ENCODE results near the gene RAB3B.
"Not testable (repeated sequence)": the region's sequence is repeated elsewhere in the genome, so short reads cannot be mapped to it uniquely, and the experiment has no call there.

The RAB3B gene, protein sequence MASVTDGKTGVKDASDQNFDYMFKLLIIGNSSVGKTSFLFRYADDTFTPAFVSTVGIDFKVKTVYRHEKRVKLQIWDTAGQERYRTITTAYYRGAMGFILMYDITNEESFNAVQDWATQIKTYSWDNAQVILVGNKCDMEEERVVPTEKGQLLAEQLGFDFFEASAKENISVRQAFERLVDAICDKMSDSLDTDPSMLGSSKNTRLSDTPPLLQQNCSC

DNA sequence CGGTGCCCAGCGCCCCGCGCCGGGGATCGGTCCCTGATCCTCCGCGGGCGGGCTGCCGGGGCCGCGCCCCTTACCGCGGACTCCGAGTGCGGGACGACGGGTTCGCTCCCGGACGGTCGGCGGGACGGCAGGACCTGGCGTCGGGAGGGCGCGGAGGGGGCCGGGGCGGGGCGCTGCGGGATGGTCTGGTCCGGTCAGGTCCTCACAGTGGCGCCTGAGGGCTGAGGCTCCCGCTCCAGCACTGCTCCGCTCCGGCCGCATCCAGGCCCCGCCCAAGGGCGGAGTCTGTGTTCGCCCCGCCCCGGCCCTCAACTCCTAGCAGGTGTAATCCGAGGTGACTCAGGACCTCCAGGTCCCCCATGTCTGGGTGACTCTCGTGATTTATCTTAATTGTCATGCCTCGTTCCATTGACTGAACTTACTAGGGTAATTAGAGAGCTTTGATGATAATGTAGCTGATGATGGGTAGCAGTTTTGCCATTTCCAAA, at the start of gene RAB3B:
RAB3B (minus strand) TSS at position 223 of the 488 bp plus-strand sequence. CDS start 13,583 bp downstream, outside the sequence.
- WGBS (ENCODE audit: insufficient coverage, insufficient read length), result no CpG with 5 or more reads among the region's 46 CpGs
- Histone ChIP-seq H3K36me3 (ENCODE audit: control insufficient read depth, insufficient read depth, low read length) (no peaks in the 10 kb centered on the region), H3K4me3 (ENCODE audit: low read length) (peak within 1 kb of the TSS; percentile 95), H3K27me3 (ENCODE audit: control insufficient read depth, insufficient read depth, low read length) (no peaks in the 10 kb centered on the region), H3K4me1 (ENCODE audit: control insufficient read depth, insufficient read depth, low read length) (no peaks in the 10 kb centered on the region), H3K9me3 (ENCODE audit: control insufficient read depth, insufficient read depth, low read length) (no peaks in the 10 kb centered on the region), H3K27ac (ENCODE audit: low read length) (no peak within 1 kb of the TSS)
- DNase-seq (ENCODE audit: low read depth, low spot score), result peak; percentile 83

DNA sequence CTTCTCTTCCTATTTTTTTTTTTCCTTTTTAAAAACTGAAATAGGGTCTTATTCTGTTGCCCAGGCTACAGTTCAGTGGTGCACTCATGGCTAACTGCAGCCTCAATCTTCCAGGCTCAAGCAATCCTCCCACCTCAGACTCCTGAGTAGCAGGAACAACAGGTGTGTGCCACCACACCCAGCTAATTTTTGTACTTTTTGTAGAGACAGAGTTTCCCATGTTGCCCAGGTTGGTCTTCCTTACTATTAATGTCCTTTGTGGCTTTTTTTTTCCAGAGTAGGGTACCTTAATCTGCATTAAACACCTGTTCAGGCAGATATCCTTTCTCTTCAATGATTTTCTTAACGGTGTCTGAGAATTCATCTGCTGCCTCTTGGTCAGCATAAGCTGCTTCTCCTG, 47.4 kb upstream of the RAB3B start:
- Histone ChIP-seq H3K4me3 (ENCODE audit: low read length) (no peak overlapping the region), H3K36me3 (ENCODE audit: control insufficient read depth, insufficient read depth, low read length) (no peaks in the 10 kb centered on the region), H3K4me1 (ENCODE audit: control insufficient read depth, insufficient read depth, low read length) (no peaks in the 10 kb centered on the region), H3K9me3 (ENCODE audit: control insufficient read depth, insufficient read depth, low read length) (no peaks in the 10 kb centered on the region), H3K27ac (ENCODE audit: low read length) (no peak overlapping the region), H3K27me3 (ENCODE audit: control insufficient read depth, insufficient read depth, low read length) (no peaks in the 10 kb centered on the region)
- no peak for DNase-seq (ENCODE audit: low read depth, low spot score)
- no CpG with 5 or more reads among the region's 1 CpG for WGBS (ENCODE audit: insufficient coverage, insufficient read length)

DNA sequence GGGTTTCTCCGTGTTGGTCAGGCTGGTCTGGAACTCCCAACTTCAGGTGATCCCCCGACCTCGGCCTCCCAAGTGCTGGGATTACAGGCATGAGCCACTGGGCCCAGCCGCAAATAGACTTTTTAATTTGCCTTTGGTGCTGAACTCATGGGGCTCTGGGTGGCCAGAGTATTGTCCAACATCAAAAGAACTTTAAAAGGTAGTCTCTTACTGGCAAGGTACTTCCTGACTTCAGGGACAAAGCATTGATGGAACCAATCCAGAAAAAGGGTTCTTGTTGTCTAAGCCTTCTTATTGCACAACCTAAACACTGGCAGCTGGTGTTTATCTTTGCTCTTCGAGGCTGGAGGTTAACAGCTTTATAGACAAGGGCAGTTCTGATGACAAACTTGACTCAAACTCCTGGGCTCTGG, 46.9 kb upstream of the RAB3B start:
- Histone ChIP-seq H3K27me3 (ENCODE audit: control insufficient read depth, insufficient read depth, low read length) (no peaks in the 10 kb centered on the region), H3K4me3 (ENCODE audit: low read length) (no peak overlapping the region), H3K9me3 (ENCODE audit: control insufficient read depth, insufficient read depth, low read length) (no peaks in the 10 kb centered on the region), H3K27ac (ENCODE audit: low read length) (no peak overlapping the region), H3K36me3 (ENCODE audit: control insufficient read depth, insufficient read depth, low read length) (no peaks in the 10 kb centered on the region), H3K4me1 (ENCODE audit: control insufficient read depth, insufficient read depth, low read length) (no peaks in the 10 kb centered on the region; the same call in 1 of the 2 replicates)
- no peak for DNase-seq (ENCODE audit: low read depth, low spot score)
- WGBS (ENCODE audit: insufficient coverage, insufficient read length), result no CpG with 5 or more reads among the region's 5 CpGs

DNA sequence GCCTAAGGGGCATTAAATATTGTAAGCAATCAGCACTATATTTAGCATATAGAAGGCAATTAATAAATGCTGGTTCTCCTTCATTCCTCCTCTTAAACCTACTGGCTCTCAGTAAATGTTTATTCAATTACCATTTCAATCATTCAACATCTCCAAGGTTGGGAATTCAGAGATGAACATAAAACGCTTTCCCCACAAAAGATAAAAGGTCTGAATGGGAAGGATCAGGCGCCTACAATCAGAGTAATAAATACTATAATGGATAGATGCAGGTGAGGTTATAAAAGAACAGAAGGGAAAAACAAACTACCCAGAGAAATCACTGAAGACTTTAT, 43.5 kb upstream of the RAB3B start:
- Histone ChIP-seq H3K4me1 (ENCODE audit: control insufficient read depth, insufficient read depth, low read length) (no peaks in the 10 kb centered on the region; the same call in 1 of the 2 replicates), H3K27me3 (ENCODE audit: control insufficient read depth, insufficient read depth, low read length) (no peaks in the 10 kb centered on the region), H3K27ac (ENCODE audit: low read length) (no peak overlapping the region), H3K9me3 (ENCODE audit: control insufficient read depth, insufficient read depth, low read length) (no peaks in the 10 kb centered on the region), H3K36me3 (ENCODE audit: control insufficient read depth, insufficient read depth, low read length) (no peaks in the 10 kb centered on the region), H3K4me3 (ENCODE audit: low read length) (no peak overlapping the region)
- no peak for DNase-seq (ENCODE audit: low read depth, low spot score)
- no CpG with 5 or more reads among the region's 2 CpGs for WGBS (ENCODE audit: insufficient coverage, insufficient read length)

DNA sequence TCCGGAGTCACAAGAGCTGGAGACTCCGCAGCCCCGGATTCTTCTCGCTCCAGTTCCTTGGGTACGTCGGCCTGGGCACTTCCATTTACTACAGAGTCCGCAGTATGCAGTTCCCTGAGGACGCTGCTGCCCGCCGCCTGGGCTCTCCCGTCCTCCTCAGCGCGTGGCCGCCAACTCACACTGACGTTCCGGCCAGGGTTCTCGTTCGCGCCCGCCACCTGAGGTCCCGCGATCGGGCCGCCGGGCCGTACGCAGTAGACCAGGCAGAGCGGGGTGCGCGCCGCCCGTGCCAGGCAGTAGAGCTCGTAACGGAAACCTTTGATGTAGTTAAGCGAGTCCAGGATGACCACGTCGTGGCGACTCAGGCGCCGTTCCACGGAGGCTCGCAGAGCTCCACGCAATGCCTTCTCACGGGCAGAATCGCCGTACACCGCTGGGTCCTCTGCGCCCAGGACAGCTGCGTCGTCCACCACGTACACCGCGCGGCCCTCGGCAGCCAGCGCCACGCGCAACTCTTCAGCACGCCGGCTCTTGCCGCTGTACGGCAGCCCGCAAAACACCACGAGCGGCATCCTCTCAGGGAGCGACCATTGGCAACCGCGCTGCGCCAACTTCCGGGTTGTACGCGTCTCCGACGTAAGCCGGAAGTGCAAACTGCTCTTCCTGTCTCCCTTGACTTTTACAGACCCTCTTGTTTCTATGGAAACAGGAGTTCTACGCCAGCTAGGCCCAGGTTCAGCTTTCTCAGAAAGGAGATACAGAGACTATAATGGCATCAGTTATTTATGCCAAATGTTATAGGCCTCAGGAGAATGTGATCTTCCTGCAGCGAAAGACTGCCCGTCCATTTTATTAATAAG, 42.9 kb upstream of the RAB3B start, which contains the start of gene KTI12:
KTI12 (minus strand) TSS at position 621 of the 860 bp plus-strand sequence; CDS start at position 572, 49 bp downstream.
- H3K27me3 ChIP-seq (ENCODE audit: control insufficient read depth, insufficient read depth, low read length), result no peaks in the 10 kb centered on the region
- no peaks in the 10 kb centered on the region for H3K36me3 ChIP-seq (ENCODE audit: control insufficient read depth, insufficient read depth, low read length)
- H3K4me3 ChIP-seq (ENCODE audit: low read length), result peak within 1 kb of the TSS; percentile 95
- H3K9me3 ChIP-seq (ENCODE audit: control insufficient read depth, insufficient read depth, low read length), result no peaks in the 10 kb centered on the region
- DNase-seq (ENCODE audit: low read depth, low spot score), result no peak
- H3K4me1 ChIP-seq (ENCODE audit: control insufficient read depth, insufficient read depth, low read length), result no peaks in the 10 kb centered on the region; the same call in 1 of the 2 replicates
- no CpG with 5 or more reads among the region's 78 CpGs for WGBS (ENCODE audit: insufficient coverage, insufficient read length)
- no peak within 1 kb of the TSS for H3K27ac ChIP-seq (ENCODE audit: low read length)

DNA sequence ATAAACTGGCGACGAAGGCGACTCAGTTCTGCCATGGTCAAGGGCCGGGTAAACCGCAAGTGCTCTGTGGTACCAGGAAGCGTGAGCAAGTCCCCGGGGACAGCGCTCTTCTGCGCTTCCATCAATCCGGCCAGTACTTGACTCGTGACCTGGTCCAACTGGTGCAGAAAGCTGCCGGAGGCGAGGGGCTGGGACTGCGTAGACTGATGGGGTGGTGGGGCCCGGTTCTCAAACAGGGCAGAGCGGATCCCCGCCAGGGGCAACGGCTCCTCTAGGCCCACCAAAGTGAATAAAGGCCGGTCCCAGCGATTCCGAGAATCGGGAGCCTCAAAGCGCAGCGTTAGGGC, 42.3 kb upstream of the RAB3B start:
- Histone ChIP-seq H3K4me1 (ENCODE audit: control insufficient read depth, insufficient read depth, low read length) (no peaks in the 10 kb centered on the region; the same call in 1 of the 2 replicates), H3K4me3 (ENCODE audit: low read length) (peak overlapping the region; percentile 95; the same call in 1 of the 2 replicates), H3K9me3 (ENCODE audit: control insufficient read depth, insufficient read depth, low read length) (no peaks in the 10 kb centered on the region), H3K27ac (ENCODE audit: low read length) (no peak overlapping the region), H3K27me3 (ENCODE audit: control insufficient read depth, insufficient read depth, low read length) (no peaks in the 10 kb centered on the region), H3K36me3 (ENCODE audit: control insufficient read depth, insufficient read depth, low read length) (no peaks in the 10 kb centered on the region)
- WGBS (ENCODE audit: insufficient coverage, insufficient read length), result no CpG with 5 or more reads among the region's 24 CpGs
- DNase-seq (ENCODE audit: low read depth, low spot score), result no peak

DNA sequence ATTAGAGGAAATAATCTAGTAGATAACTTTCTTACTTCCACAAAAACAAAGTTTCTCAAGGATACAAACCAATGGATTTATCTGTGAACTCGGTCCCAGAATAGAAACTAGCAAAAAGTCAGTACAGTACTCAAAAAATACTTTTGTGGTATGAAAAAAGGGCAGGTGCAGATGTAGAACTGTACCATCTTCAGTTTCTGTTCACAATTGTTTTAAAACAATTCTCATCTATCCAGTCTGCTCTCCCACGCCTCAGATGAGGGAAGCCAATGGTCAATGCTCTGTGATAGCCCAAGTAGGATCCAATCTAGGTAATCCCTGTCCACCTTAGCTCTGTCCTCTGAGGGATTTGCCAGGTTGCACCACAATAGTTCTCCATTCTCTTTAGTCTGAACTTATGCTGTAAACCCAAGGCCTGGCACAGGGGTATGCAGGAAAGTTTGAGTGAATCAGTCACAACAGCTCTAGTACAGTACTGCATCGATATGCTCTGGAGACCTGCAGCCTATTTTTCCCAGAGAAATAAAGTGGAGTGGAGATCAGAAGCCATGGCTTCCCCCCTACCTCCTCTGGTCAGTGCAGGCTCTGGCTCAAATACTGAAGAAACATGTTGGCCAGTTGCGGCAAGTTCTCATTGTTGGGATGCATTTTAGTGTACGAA, 41.8 kb upstream of the RAB3B start:
- no peaks in the 10 kb centered on the region for H3K27me3 ChIP-seq (ENCODE audit: control insufficient read depth, insufficient read depth, low read length)
- no CpG with 5 or more reads among the region's 5 CpGs for WGBS (ENCODE audit: insufficient coverage, insufficient read length)
- no peaks in the 10 kb centered on the region for H3K9me3 ChIP-seq (ENCODE audit: control insufficient read depth, insufficient read depth, low read length)
- H3K27ac ChIP-seq (ENCODE audit: low read length), result no peak overlapping the region
- peak overlapping the region; percentile 95; the same call in 1 of the 2 replicates for H3K4me3 ChIP-seq (ENCODE audit: low read length)
- no peak for DNase-seq (ENCODE audit: low read depth, low spot score)
- no peaks in the 10 kb centered on the region for H3K36me3 ChIP-seq (ENCODE audit: control insufficient read depth, insufficient read depth, low read length)
- H3K4me1 ChIP-seq (ENCODE audit: control insufficient read depth, insufficient read depth, low read length), result no peaks in the 10 kb centered on the region; the same call in 1 of the 2 replicates

DNA sequence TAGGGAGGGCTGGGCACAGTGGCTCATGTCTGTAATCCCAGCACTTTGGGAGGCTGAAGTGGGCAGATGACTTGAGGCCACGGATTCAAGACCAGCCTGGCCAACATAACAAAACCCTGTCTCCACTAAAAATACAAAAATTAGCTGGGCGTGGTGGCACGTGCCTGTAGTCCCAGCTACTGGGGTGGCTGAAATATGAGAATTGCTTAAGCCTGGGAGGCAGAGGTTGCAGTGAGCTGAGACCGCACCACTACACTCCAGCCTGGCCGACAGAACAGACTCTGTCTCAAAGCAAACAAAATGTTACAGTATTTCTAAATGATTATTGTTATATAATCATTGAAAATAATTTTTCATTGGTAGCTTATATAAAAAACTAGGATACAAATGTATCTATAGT, 38.3 kb upstream of the RAB3B start:
- H3K27ac ChIP-seq (ENCODE audit: low read length); H3K4me3 ChIP-seq (ENCODE audit: low read length); H3K9me3 ChIP-seq (ENCODE audit: control insufficient read depth, insufficient read depth, low read length); H3K27me3 ChIP-seq (ENCODE audit: control insufficient read depth, insufficient read depth, low read length); H3K4me1 ChIP-seq (ENCODE audit: control insufficient read depth, insufficient read depth, low read length); H3K36me3 ChIP-seq (ENCODE audit: control insufficient read depth, insufficient read depth, low read length); DNase-seq (ENCODE audit: low read depth, low spot score): not testable (repeated sequence)
- no CpG with 5 or more reads among the region's 5 CpGs for WGBS (ENCODE audit: insufficient coverage, insufficient read length)

DNA sequence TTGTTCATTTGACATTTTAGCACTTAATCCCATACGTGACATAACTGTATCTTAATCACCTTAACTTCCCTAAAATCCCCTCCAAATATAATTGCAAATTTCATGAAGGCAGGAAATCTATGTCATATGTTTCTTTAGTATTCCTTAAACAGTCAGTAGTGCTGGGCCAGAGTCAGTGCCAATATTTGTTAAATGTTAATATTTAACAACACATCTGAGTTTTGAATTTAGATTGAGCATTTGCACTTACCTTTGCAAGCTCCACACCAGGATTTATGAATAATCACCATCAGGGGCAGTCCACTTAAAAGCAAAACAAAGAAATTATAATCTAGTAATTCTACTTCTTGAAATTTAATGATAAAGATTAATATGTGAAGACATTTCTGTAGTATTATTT, 37.8 kb upstream of the RAB3B start:
- 100% methylated on average over 1 of the region's 1 CpG for WGBS (ENCODE audit: insufficient coverage, insufficient read length)
- DNase-seq (ENCODE audit: low read depth, low spot score), result no peak
- peaks cover 6% of the 10 kb centered on the region; the same call in 1 of the 2 replicates for H3K36me3 ChIP-seq (ENCODE audit: control insufficient read depth, insufficient read depth, low read length)

DNA sequence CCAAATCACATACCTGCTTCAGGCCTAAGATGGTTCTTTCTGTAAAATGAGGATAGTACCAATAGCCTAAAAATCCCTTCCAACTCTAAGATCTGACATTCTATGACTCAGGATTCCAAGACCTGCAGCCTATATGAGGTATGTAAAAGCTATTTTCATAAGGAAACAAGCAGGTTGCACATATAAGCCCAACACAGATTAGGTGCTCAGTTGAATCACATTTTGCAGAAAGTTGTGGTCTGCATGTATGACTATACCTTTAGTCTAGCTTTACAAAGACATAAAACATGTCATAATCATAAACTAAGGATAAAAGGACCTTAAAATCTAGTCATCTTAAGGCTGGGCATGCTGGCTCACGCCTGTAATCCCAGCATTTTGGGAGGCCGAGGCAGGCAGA, 35.8 kb upstream of the RAB3B start:
- Histone ChIP-seq H3K36me3 (ENCODE audit: control insufficient read depth, insufficient read depth, low read length) (peaks cover 9% of the 10 kb centered on the region; the same call in 1 of the 2 replicates), H3K4me3 (ENCODE audit: low read length) (no peak overlapping the region), H3K4me1 (ENCODE audit: control insufficient read depth, insufficient read depth, low read length) (no peaks in the 10 kb centered on the region), H3K27me3 (ENCODE audit: control insufficient read depth, insufficient read depth, low read length) (no peaks in the 10 kb centered on the region), H3K27ac (ENCODE audit: low read length) (no peak overlapping the region), H3K9me3 (ENCODE audit: control insufficient read depth, insufficient read depth, low read length) (no peaks in the 10 kb centered on the region)
- WGBS (ENCODE audit: insufficient coverage, insufficient read length), result no CpG with 5 or more reads among the region's 2 CpGs
- DNase-seq (ENCODE audit: low read depth, low spot score), result no peak

More for the DNA sequence above, 37.8 kb upstream of the RAB3B start:
- Histone ChIP-seq H3K9me3 (ENCODE audit: control insufficient read depth, insufficient read depth, low read length) (no peaks in the 10 kb centered on the region), H3K27me3 (ENCODE audit: control insufficient read depth, insufficient read depth, low read length) (no peaks in the 10 kb centered on the region), H3K4me3 (ENCODE audit: low read length) (no peak overlapping the region), H3K4me1 (ENCODE audit: control insufficient read depth, insufficient read depth, low read length) (no peaks in the 10 kb centered on the region; the same call in 1 of the 2 replicates), H3K27ac (ENCODE audit: low read length) (no peak overlapping the region)

All from iPS DF 6.9 (cell line).